DOHH2 (cell line): ENCODE data around the gene FHOD3.

ENCODE experiments used
- CTCF ChIP-seq: fragments of 200-600 bp; sonication (generic); IDR thresholded peaks from one replicate; pipeline ENCODE4 v1.5.1; 2014; ENCODE audit warnings: antibody characterized with exemption, mild to moderate bottlenecking, low read depth, low read length; ENCODE audit not compliant: poor library complexity, severe bottlenecking
- EZH2phosphoT487 ChIP-seq: fragments of 200-600 bp; sonication (generic); IDR thresholded peaks from 2 replicates; pipeline ENCODE4 v1.6.1; 2017; ENCODE audit warnings: borderline replicate concordance, mild to moderate bottlenecking, antibody characterized with exemption, low read length, moderate library complexity, mixed read lengths

- TF ChIP-seq CTCF (no peak), EZH2phosphoT487 (no peak)
Observed at GRCh38 chr18:36665952-36666351, 368.4 kb downstream of the FHOD3 start.
